Peyer's patch (tissue), 4 donors: ENCODE data around the gene NPHS1. TPM values are rescaled to one million over a fixed set of nuclear protein-coding genes. Genes with fewer than 3 reads are reported as not detected.

Source experiments
- DNase-seq, 3 donors: peaks; one replicate each; pipeline ENCODE4 v3.0.0-alpha.2; 2017 to 2019
- H3K27ac ChIP-seq, 4 donors: fragments of 200-600 bp; sonication (generic); one replicate each; pipeline ENCODE4 v1.5.1; 2016 to 2019
- H3K27me3 ChIP-seq, 2 donors: fragments of 200-600 bp; sonication (generic); one replicate each; pipeline ENCODE4 v1.5.1; 2019
- H3K36me3 ChIP-seq, 3 donors: fragments of 200-600 bp; sonication (generic); one replicate each; pipeline ENCODE4 v1.5.1; 2016 to 2019
- H3K4me1 ChIP-seq, 4 donors: fragments of 200-600 bp; sonication (generic); one replicate each; pipeline ENCODE4 v1.5.1; 2016 to 2019
- H3K4me3 ChIP-seq, 4 donors: fragments of 200-600 bp; sonication (generic); 1 replicate in 3 of 4; 2 replicates in 1 of 4; pipeline ENCODE4 v1.5.1; 2016 to 2019; ENCODE audit warnings: mild to moderate bottlenecking in 1 of 4
- H3K9me3 ChIP-seq, 4 donors: fragments of 200-600 bp; sonication (generic); one replicate each; pipeline ENCODE4 v1.5.1; 2016 to 2019; ENCODE audit warnings: mild to moderate bottlenecking in 1 of 4
- CTCF ChIP-seq, 6 experiments: fragments of 450-650 bp in 4 of 6; fragments of 200-600 bp in 2 of 6; sonication (generic) in 1 of 6; IDR thresholded peaks; one replicate each; pipeline ENCODE4 v1.5.1; 2017 to 2019; ENCODE audit warnings: antibody characterized with exemption in 6 of 6, mild to moderate bottlenecking in 3 of 6, moderate library complexity in 1 of 6
- POLR2A ChIP-seq, 2 donors: fragments of 450-650 bp; IDR thresholded peaks; one replicate each; pipeline ENCODE4 v1.5.1; 2017; ENCODE audit warnings: antibody characterized with exemption in 2 of 2, mild to moderate bottlenecking in 2 of 2, moderate library complexity in 2 of 2
- total RNA-seq, 4 donors: library from RNA; depleted of rRNA; stranded (reverse); fragments of >200 nt; gene quantifications; one replicate each; pipeline ENCODE4 v1.1.0, GENCODE V29; 2016

NPHS1 gene
- total RNA-seq, 4 donors from 2014 or later, result not detected

- DNase-seq, result no peak
- no peak overlapping the region for H3K4me3 ChIP-seq
- peaks cover 0 to 6% (median under 1%) of the 10 kb centered on the region in 4 donors for H3K4me1 ChIP-seq
- peaks cover 0 to 11% of the 10 kb centered on the region in 2 donors for H3K27me3 ChIP-seq
- H3K36me3 ChIP-seq, result no peaks in the 10 kb centered on the region
- TF ChIP-seq POLR2A (IDR thresholded peaks at IDR 0.05) (no peak), CTCF (IDR thresholded peaks at IDR 0.05) (no peak)
- H3K9me3 ChIP-seq, result no peaks in the 10 kb centered on the region
- no peak overlapping the region for H3K27ac ChIP-seq
These were observed 883 bp downstream of the NPHS1 start for GRCh38 chr19:35851213-35852028.

GRCh38 chr19:35848919-35849505, 3.3 kb downstream of the NPHS1 start:
- H3K4me1 ChIP-seq, result peaks cover 0 to 16% (median 7%) of the 10 kb centered on the region in 4 donors
- H3K9me3 ChIP-seq, result no peaks in the 10 kb centered on the region
- no peaks in the 10 kb centered on the region for H3K36me3 ChIP-seq
- peaks cover 0 to 19% of the 10 kb centered on the region in 2 donors for H3K27me3 ChIP-seq
- H3K27ac ChIP-seq, result no peak overlapping the region
- H3K4me3 ChIP-seq, result no peak overlapping the region
- no peak for TF ChIP-seq POLR2A (IDR thresholded peaks at IDR 0.05)
- no peak for TF ChIP-seq CTCF (IDR thresholded peaks at IDR 0.05)
- DNase-seq, result no peak

- no peaks in the 10 kb centered on the region for H3K36me3 ChIP-seq
- H3K9me3 ChIP-seq, result no peaks in the 10 kb centered on the region
- H3K27me3 ChIP-seq, result peaks cover 0 to 24% of the 10 kb centered on the region in 2 donors
- H3K4me3 ChIP-seq, result no peak overlapping the region
- H3K27ac ChIP-seq, result no peak overlapping the region
- TF ChIP-seq CTCF (IDR thresholded peaks at IDR 0.05), result no peak
- no peak for TF ChIP-seq POLR2A (IDR thresholded peaks at IDR 0.05)
- no peak for DNase-seq
- H3K4me1 ChIP-seq, result peaks cover 0 to 19% (median 7%) of the 10 kb centered on the region in 4 donors
These were observed 3.8 kb downstream of the NPHS1 start for GRCh38 chr19:35848486-35848885.

- TF ChIP-seq CTCF (IDR thresholded peaks at IDR 0.05) (no peak), POLR2A (IDR thresholded peaks at IDR 0.05) (no peak)
- no peaks in the 10 kb centered on the region for H3K36me3 ChIP-seq
- no peak overlapping the region for H3K27ac ChIP-seq
- H3K27me3 ChIP-seq, result peaks cover 0 to 24% of the 10 kb centered on the region in 2 donors
- peaks cover 0 to 19% (median 7%) of the 10 kb centered on the region in 4 donors for H3K4me1 ChIP-seq
- DNase-seq, result no peak
- no peak overlapping the region for H3K4me3 ChIP-seq
- H3K9me3 ChIP-seq, result no peaks in the 10 kb centered on the region
These were observed 4.4 kb downstream of the NPHS1 start for GRCh38 chr19:35847911-35848310.

GRCh38 chr19:35846038-35846668, 6.2 kb downstream of the NPHS1 start:
- no peak for TF ChIP-seq POLR2A (IDR thresholded peaks at IDR 0.05)
- no peak for TF ChIP-seq CTCF (IDR thresholded peaks at IDR 0.05)
- no peak for DNase-seq
- Histone ChIP-seq H3K9me3 (no peaks in the 10 kb centered on the region), H3K27me3 (peaks cover 0 to 19% of the 10 kb centered on the region in 2 donors), H3K27ac (peak overlapping the region in 1 of 4 donors; percentile 19), H3K36me3 (no peaks in the 10 kb centered on the region), H3K4me3 (peak overlapping the region in 3 of 4 donors; percentile 27 to 36 (median 32)), H3K4me1 (peaks cover 0 to 19% (median 7%) of the 10 kb centered on the region in 4 donors)
